Activated CD8-positive, alpha-beta memory T cell treated with anti-CD3 and anti-CD28 coated beads for 48 hours (primary cell): Measurements from ENCODE around the gene AEBP1.
"Not testable (repeated sequence)": the region's sequence is repeated elsewhere in the genome, so short reads cannot be mapped to it uniquely, and the experiment has no call there.

Experiments
- DNase-seq, 3 experiments: peaks; one replicate each; pipeline ENCODE4 v3.0.0-alpha.2; 2020; ENCODE audit warnings: low read depth in 2 of 3, low spot score in 2 of 3

The AEBP1 gene

DNA sequence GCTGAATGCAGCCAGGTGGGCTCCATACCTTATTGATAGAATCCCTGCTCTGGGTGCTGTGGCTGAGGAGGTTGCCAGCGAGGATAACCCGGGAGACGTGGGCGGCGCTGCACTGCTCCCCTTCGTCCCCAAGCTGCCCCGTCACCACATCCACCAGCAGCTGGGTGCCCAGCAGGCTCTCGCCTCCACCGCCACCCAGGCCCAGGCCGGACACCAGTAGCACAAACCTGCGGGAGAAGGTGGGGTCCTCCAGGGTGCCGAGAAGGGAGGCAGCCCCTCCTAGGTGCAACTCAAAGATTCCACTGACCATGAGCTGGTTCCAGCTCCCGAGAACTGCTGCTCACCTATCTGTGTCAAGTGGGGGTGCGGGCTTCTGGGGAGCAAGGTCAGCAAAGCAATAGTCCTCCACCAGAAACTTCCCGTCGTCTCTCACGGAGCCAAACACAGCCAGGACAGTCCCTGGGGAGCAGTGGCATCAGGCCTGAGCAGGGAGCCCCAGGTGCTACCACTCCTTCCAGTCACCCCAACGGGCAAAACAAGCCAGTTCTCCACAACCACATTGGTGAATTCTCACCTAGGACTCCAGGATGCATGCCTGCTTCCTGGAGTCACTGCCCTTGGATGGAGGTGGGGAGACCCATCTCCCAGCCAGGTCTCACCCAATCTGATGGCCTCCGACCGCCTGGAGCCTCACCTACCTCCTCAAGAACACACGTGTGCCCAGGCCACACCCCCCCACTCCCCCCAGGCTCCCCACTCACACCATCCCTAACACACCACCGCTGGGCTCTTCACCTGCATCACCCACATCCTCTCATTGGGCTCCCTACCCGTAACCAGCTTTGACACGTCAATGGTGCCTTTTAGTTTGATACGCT is 12.9 kb downstream of the AEBP1 start:
- DNase-seq, result no peak

- DNase-seq, result no peak
Measured at GRCh38 chr7:44117801-44118429, 13.8 kb downstream of the AEBP1 start.

- no peak for DNase-seq
Measured at GRCh38 chr7:44119829-44120380, 15.8 kb downstream of the AEBP1 start.

DNA sequence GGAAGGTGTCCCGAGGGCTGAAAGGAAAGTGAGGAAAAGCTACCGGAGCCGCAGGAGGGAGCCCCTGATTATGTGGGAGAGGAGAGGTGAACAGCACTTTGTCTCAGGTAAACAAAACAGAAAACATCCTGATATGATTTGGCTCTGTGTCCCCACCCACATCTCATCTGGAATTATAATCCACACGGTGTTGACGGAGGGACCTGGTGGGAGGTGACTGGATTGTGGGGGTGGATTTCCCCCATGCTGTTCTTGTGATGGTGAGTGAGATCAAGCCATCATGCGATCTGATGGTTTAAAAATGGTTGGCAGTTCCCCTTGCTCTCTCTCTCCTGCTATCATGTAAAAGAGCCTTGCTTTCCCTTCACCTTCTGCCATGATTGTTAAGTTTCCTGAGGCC is 16.2 kb downstream of the AEBP1 start:
- no peak for DNase-seq

- no peak for DNase-seq
Measured at GRCh38 chr7:44121761-44122420, 17.7 kb downstream of the AEBP1 start.

DNA sequence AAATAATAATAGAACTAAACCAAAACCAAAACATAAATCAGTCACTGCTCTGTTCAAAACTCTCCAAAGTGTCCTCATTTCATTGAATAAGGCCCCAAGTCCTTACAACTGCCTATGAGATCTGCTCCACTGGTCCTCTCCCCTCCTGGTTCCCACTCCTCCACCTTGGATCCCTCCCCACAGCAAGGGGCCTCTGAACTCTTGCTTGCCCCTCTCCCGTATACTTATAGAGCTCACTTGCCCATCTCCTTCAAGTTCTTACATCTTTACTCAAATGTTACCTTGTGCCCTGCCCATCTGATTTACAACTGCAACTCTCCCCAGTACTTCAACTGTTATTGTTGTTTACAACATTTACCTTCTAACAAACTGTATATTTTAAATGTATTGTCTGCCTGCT is 18.4 kb downstream of the AEBP1 start:
- no peak for DNase-seq

- DNase-seq, result peak; percentile 94 to 98 (median 97)
Measured at GRCh38 chr7:44123190-44124003, 19.3 kb downstream of the AEBP1 start, which contains the start of gene POLD2. POLD2 (minus strand) TSS chr7:44123548; CDS start chr7:44122053, 1,495 bp downstream.

GRCh38 chr7:44124822-44125202 is 20.7 kb downstream of the AEBP1 start:
- DNase-seq, result no peak

DNA sequence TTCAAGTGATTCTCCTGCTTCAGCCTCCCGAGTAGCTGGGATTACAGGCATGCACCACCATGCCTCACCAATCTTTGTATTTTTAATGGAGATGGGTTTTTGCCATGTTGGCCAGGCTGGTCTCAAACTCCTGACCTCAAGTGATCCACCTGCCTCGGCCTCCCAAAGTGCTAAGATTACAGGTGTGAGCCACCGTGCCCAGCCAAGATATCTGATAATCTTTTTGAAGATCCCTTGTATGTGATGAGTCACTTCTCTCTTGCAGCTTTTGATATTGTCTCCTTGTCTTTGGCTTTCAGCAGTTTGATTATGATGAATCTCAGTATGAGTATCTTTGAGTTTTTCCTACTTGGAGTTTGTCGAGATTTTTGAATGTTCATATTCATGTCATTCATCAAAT is 22.4 kb downstream of the AEBP1 start:
- DNase-seq, result not testable (repeated sequence)

- no peak for DNase-seq
Measured at GRCh38 chr7:44127161-44127560, 23.0 kb downstream of the AEBP1 start.

DNA sequence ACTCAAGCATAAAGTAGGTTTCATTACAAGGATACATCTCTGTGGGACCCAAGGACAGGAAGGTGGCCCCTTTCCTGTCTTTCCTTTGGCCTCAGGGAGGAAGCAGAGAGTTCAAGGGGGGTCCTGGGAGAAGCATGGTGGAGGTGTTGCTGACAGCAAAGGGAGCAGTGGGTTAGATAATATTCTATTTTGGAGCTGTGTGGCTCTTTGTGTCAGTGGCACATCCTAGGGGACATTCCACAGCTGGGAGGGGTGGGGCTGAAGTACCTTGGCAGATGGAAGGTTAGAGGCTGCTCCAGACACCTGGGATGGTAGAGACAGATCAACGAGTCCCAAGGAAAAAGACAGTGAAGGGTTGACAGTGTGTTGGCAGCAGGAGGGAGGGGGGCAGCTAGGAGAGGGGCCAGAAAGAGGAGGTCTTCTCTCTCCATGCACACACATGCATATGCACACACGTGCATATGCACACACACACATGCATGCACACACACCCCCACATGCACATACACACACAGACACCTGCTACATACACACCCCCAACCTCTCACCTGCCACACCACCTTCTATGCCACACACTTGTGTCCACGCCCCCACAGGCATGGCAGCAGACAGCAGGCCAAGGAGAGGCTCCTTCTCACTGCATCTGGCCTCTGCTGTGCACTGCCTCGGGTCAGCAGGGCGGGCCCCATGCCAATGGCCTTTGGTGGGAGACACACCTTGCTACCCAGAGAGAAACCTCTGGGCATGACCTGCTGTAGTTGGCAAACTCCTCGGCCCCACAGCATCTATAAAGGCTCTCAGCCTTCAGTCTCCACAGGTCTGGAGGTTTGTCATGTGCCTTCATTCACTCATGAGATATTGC is 24.8 kb downstream of the AEBP1 start:
- no peak for DNase-seq

- DNase-seq, result no peak
Measured at GRCh38 chr7:44131173-44132029, 27.3 kb downstream of the AEBP1 start.

- no peak for DNase-seq
Measured at GRCh38 chr7:44132039-44132438, 27.9 kb downstream of the AEBP1 start.

DNA sequence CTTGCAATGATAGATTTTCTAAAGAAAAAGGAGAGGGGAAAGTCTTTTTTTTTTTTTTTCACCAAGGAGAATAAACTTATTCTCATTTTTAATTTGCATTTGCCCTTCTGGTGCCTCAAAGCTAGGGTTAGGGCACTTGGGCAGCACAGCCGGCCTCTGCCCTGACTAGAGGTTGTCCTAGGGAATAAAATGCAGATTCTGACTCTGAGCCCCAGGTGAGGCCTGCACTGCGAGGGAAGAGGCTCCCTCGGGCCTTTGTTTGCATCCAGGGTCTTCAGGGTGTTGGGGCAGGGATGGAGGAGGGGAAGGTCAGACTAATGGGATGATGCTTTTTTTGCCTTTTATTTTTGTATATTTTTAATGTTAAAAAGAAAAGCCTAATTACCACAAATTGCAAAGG is 29.1 kb downstream of the AEBP1 start:
- DNase-seq, result no peak

DNA sequence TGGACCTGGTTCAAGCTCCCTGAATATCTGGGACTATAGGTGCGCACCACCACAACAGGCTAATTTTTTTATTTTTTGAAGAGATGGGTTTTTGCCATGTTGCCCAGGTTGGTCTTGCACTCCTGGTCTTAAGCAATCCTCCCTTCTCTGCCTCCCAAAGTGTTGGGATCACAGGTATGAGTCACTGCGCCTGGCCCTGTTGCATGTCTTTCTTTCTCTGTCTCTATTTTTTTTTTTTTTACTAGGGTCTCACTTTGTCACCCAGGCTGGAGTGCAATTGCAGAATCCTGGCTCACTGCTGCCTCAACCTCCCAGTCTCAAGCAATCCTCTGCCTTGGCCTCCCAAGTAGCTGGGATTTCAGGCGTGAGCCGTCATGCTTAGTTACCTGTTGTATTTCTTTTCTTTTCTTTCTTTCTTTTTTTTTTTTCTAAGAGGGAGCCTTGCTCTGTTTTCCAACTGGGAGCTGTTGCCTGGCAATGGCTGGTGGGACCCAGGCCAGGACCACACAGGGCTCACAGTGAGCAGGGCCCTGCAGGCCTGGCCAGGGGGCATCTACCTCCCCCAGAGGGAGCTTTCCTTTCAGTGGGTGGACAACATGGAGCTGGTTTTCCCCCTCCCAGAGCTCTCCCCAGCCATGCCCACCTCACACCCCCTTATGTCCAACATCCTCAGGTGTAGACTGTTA is 30.9 kb downstream of the AEBP1 start:
- no peak for DNase-seq

DNA sequence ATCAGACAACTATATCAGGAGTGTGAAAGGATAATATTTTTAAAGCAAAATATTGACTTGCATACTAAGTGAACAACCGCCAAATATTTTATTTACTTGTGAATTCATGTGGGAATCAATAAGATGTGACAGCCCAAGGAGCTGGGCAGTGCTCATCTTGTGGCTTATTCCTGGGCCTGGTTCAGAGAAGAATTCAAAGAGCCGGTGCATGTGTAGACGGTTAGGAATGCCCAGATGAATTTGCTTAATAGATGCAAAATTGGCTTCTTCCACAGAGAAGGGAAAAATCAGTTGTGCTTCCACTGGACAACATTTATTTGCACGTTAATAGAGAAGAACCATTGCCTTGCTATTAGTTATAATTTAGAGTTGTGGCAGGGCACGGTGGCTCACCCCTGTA is 32.6 kb downstream of the AEBP1 start:
- no peak for DNase-seq

DNA sequence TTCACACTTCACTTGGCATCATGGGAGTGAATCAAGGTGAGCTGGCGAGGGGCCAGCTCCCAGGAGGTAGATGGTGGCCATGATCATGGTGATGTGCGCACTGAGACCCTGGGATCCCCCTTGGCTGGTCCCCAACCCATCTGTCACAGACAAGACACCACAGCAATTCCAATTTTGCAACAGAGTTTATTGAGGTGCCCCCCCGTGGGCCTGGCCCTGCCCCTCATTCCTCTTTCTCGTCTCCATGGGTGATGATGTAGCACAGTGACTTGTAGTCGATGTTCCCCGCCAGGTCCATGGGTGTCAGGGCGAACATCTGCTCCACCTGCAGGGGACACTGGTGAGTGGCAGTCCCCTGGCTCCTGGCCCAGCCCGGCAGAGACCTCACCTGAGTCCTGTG is 34.6 kb downstream of the AEBP1 start:
- DNase-seq, result no peak

DNA sequence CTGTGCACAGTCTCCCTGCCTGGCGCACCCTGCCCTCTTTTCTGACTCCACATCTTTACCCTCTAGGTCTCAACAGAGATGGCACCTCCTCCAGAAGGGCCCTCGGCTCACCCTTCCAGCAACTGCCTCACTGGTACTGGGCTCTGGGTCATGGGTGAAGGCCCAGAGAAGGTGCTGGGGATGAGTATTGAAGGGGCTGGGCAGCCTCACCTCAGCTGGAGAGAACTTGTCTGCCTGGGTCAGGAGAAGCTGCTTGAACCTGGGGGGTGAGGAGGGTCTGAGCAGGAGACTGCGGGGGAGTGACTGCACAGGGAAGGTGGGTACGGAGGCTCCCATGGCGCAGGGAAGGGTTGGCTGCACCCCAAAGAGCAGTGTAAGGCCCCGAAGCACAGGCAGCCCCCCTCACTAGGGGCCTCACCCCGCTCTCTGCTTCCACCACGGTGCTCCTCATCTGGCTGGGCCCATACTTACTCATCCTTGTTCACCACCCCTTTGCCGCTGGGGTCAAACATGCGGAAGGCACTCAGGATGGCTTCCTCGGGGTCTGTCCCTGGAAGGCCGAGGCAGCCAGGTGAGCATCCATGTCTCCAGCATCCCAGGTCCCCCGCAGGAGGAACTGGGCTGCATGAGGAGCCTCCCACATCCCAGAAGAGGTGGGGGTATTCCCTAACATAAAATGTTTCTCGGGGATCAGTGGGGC is 35.3 kb downstream of the AEBP1 start:
- DNase-seq, result no peak
